C4-2B (cell line): ENCODE data around the gene DDR1.

Source experiments
- CTCF ChIP-seq: fragments of 450-650 bp; conservative IDR thresholded peaks from 2 replicates; pipeline ENCODE4 v1.5.1; 2017; ENCODE audit warnings: mild to moderate bottlenecking
- ZFX ChIP-seq: fragments of 450-650 bp; IDR thresholded peaks from 2 replicates; pipeline ENCODE4 v1.6.1; 2017

- TF ChIP-seq CTCF (no peak), ZFX (no peak)
Observed at GRCh38 chr6:30912746-30913520, 28.6 kb downstream of the DDR1 start.
